ENCODE data around the gene GRM7.

GRM7 gene

DNA sequence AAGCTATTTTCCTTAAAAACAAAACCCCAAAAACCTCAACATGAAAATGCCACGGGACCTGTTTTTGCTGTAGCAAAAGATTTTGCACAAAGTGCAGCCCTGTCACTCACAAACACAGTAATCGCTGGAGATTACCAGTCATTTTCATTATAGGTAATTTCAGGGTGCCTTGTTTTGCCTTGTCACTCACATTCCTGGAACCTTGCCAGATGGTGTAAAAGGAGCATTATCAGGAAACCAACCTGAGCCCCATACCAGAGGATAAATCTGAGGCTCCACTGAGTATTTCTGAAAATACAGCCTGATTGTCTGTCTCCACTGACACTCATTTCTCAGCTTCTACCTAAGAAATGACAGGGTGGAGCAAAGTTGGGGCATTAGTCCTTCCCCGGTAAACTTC, 849.4 kb downstream of the GRM7 start:
- DNase-seq (ENCODE audit: low read depth) = no peak
- TF ChIP-seq, protein P1, sequence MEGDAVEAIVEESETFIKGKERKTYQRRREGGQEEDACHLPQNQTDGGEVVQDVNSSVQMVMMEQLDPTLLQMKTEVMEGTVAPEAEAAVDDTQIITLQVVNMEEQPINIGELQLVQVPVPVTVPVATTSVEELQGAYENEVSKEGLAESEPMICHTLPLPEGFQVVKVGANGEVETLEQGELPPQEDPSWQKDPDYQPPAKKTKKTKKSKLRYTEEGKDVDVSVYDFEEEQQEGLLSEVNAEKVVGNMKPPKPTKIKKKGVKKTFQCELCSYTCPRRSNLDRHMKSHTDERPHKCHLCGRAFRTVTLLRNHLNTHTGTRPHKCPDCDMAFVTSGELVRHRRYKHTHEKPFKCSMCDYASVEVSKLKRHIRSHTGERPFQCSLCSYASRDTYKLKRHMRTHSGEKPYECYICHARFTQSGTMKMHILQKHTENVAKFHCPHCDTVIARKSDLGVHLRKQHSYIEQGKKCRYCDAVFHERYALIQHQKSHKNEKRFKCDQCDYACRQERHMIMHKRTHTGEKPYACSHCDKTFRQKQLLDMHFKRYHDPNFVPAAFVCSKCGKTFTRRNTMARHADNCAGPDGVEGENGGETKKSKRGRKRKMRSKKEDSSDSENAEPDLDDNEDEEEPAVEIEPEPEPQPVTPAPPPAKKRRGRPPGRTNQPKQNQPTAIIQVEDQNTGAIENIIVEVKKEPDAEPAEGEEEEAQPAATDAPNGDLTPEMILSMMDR (conservative IDR thresholded peaks at IDR 0.05; ENCODE audit: low read length) = no peak
- no peak overlapping the region for H3K4me3 ChIP-seq (ENCODE audit: low read length)

GRCh38 chr3:7713724-7714123, 852.8 kb downstream of the GRM7 start:
- no peak overlapping the region for H3K4me3 ChIP-seq (ENCODE audit: low read length)
- DNase-seq (ENCODE audit: low read depth) = no peak
- TF ChIP-seq, protein P1 (conservative IDR thresholded peaks at IDR 0.05; ENCODE audit: low read length) = no peak

GRCh38 chr3:7720649-7721297, 859.9 kb downstream of the GRM7 start:
- no peak for DNase-seq (ENCODE audit: low read depth)
- no peak overlapping the region for H3K4me3 ChIP-seq (ENCODE audit: low read length)
- TF ChIP-seq, protein P1 (conservative IDR thresholded peaks at IDR 0.05; ENCODE audit: low read length) = no peak

DNA sequence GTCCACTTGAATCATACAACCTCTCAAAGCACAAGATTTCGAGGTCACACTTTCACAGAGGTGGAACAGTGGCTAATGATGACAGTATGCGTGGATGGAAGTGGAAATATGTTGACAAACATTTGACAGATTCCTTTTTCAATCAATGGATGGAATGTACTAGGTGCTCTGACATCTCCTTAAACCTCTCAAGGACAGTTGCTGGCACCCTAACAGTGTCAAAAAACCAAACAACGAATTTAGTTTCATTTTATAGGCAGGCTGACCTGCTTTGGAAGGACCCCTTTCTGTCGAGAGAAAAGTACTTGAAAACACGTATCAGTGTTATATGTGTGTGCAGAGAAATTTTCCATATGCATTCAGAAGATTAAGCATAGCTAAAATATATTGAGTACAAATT, 861.0 kb downstream of the GRM7 start:
- no peak for DNase-seq (ENCODE audit: low read depth)
- H3K4me3 ChIP-seq (ENCODE audit: low read length) = no peak overlapping the region
- TF ChIP-seq, protein P1 (conservative IDR thresholded peaks at IDR 0.05; ENCODE audit: low read length) = no peak

DNA sequence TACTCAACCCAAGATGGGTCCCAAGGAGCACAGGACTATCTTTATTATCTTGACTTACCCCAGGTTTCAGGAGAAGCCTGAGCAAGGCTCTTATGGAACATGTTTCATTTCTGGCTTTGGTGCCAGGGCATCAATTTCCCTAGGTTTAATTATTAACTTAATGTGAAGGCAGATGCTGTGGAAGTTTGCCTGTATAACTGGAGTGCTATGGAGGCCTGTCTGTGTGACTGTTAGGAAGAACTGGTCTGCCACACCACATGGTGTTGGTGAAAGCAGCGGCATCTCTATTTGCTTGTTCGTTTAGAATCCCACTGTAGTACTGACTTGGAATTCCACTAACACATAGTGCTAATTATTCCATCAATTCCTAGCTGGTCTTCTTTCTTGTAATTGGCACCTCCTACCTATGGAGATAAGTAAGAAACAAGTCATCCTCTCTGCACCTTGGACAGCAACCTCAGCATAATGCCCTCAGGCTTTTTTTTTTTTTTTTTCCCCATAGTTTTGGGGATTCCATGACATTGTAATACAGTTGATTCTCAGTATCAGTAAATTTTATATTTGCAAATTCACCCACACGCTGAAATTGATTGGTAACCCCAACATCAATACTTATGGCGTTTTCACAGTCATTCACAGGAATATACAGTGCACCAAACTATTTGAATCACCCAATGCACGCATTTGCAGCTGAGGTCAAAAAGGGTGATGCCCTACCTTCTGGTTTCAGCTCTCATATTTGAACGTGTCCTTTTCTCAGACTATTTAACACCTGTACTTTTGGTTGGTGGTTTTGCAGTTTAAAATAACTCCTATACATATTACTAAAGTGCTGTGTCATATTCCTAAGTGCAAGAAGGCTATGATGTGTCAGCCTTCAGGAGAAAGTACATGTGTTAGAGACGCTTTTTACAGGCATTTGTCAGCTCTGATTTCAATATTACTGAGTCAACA, 867.9 kb downstream of the GRM7 start:
- no peak overlapping the region for H3K4me3 ChIP-seq (ENCODE audit: low read length)
- DNase-seq (ENCODE audit: low read depth) = no peak
- TF ChIP-seq, protein P1 (conservative IDR thresholded peaks at IDR 0.05; ENCODE audit: low read length) = no peak

- no peak for DNase-seq (ENCODE audit: low read depth)
- TF ChIP-seq, protein P1 (conservative IDR thresholded peaks at IDR 0.05; ENCODE audit: low read length) = no peak
- no peak overlapping the region for H3K4me3 ChIP-seq (ENCODE audit: low read length)
Observed at GRCh38 chr3:7733933-7734332, 873.0 kb downstream of the GRM7 start.
